HepG2 (cell line): ENCODE results near the gene TIGD6. TPM values are rescaled to one million over a fixed set of nuclear protein-coding genes. Genes with fewer than 3 reads are reported as not detected.
A peak's percentile ranks its signal among the peaks of the same experiment; 100 is the strongest.

Experiments
- BHLHE40 ChIP-seq: IDR thresholded peaks from 2 replicates; pipeline ENCODE4 v1.6.1; 2011; ENCODE audit warnings: low read length, improper control_type of control experiment
- CBFB ChIP-seq: sonication (generic); formaldehyde crosslinking; IDR thresholded peaks from 2 replicates; pipeline ENCODE4 v1.4.0; 2020; ENCODE audit warnings: missing genetic modification reagents
- DNMT1 ChIP-seq: sonication (generic); formaldehyde crosslinking; IDR thresholded peaks from 2 replicates; pipeline ENCODE4 v1.5.1; 2020; ENCODE audit warnings: mild to moderate bottlenecking, missing genetic modification reagents
- FIP1L1 ChIP-seq: fragments of 200-400 bp; formaldehyde crosslinking; IDR thresholded peaks from 2 replicates; pipeline ENCODE4 v1.6.1; 2018; ENCODE audit warnings: low read depth, mild to moderate bottlenecking, low read length, moderate library complexity, borderline replicate concordance; ENCODE audit not compliant: insufficient read depth
- SAFB2 ChIP-seq: sonication (generic); formaldehyde crosslinking; IDR thresholded peaks from 2 replicates; pipeline ENCODE4 v1.5.1; 2020; ENCODE audit warnings: missing genetic modification reagents, low read depth, mild to moderate bottlenecking, borderline replicate concordance
- SMAD1 ChIP-seq: sonication (generic); formaldehyde crosslinking; IDR thresholded peaks from 2 replicates; pipeline ENCODE4 v1.4.0; 2020; ENCODE audit warnings: missing genetic modification reagents, low read depth, mild to moderate bottlenecking, borderline replicate concordance
- ZBTB20 ChIP-seq: sonication (generic); formaldehyde crosslinking; IDR thresholded peaks from 2 replicates; pipeline ENCODE4 v1.8.1; 2023; ENCODE audit warnings: missing genetic modification reagents, low read depth, mild to moderate bottlenecking, borderline replicate concordance
- ZNF33B ChIP-seq: sonication (generic); formaldehyde crosslinking; IDR thresholded peaks from 2 replicates; pipeline ENCODE4 v1.5.1; 2020; ENCODE audit warnings: mild to moderate bottlenecking, missing genetic modification reagents
- ZNF816 ChIP-seq: sonication (generic); formaldehyde crosslinking; IDR thresholded peaks from 2 replicates; pipeline ENCODE4 v1.8.0; 2022; ENCODE audit warnings: missing genetic modification reagents, mild to moderate bottlenecking, borderline replicate concordance
- polyA plus RNA-seq, 8 experiments: library from polyadenylated mRNA; depleted of rRNA in 3 of 8; stranded (reverse) in 7 of 8; unstranded in 1 of 8; fragments of >200 nt; fragmentation: Illumina TruSeq in 4 of 8; extraction: Trizol in 4 of 8; gene quantifications; 2 replicates each; pipeline versions ENCODE4 v1.2.1 to v1.2.3, GENCODE V29; 2011 to 2016; ENCODE audit warnings: low read depth in 4 of 8, missing spikeins in 1 of 8, mixed read lengths in 1 of 8; ENCODE audit not compliant: insufficient read depth in 1 of 8
- total RNA-seq, 5 experiments: library from RNA; depleted of rRNA; stranded (reverse); fragments of >200 nt; fragmentation: Illumina TruSeq; extraction: Trizol; gene quantifications; 2 replicates each; pipeline ENCODE4 v1.2.3, GENCODE V29; 2016; ENCODE audit warnings: low read depth in 1 of 5
- TF ChIP-seq, protein P1 (sequence below): sonication (generic); formaldehyde crosslinking; IDR thresholded peaks from 2 replicates; pipeline ENCODE4 v1.5.0; 2020; ENCODE audit warnings: mild to moderate bottlenecking, missing genetic modification reagents, moderate library complexity
- TF ChIP-seq, protein P2 (sequence below): sonication (generic); formaldehyde crosslinking; IDR thresholded peaks from 2 replicates; pipeline ENCODE4 v1.8.1; 2023; ENCODE audit warnings: missing genetic modification reagents, inconsistent platforms, borderline replicate concordance
- TF ChIP-seq, protein P3 (sequence below): sonication (generic); formaldehyde crosslinking; IDR thresholded peaks from 2 replicates; pipeline ENCODE4 v1.8.1; 2023; ENCODE audit warnings: missing genetic modification reagents, mild to moderate bottlenecking, borderline replicate concordance
- TF ChIP-seq, protein P4 (sequence below): sonication (generic); formaldehyde crosslinking; conservative IDR thresholded peaks from 2 replicates; pipeline ENCODE4 v1.5.0; 2020; ENCODE audit warnings: missing genetic modification reagents
- TF ChIP-seq, protein P5 (sequence below): sonication (generic); formaldehyde crosslinking; IDR thresholded peaks from 2 replicates; pipeline ENCODE4 v1.4.0; 2020; ENCODE audit warnings: missing genetic modification reagents
- TF ChIP-seq, protein P6 (sequence below): IDR thresholded peaks from 2 replicates; pipeline ENCODE4 v1.6.1; 2016
- TF ChIP-seq, protein P7 (sequence below): fragments of 450-650 bp; IDR thresholded peaks from 2 replicates; pipeline ENCODE4 v1.6.1; 2016
- TF ChIP-seq, protein P8 (sequence below): sonication (generic); formaldehyde crosslinking; IDR thresholded peaks from 2 replicates; pipeline ENCODE4 v1.4.0; 2020; ENCODE audit warnings: missing genetic modification reagents

TIGD6 gene
- total and polyA plus RNA-seq, 2 of the 13 experiments (the other 11 are each of a cell fraction or from before 2014, with no cell fraction given), result 2.1 to 2.9 TPM

DNA sequence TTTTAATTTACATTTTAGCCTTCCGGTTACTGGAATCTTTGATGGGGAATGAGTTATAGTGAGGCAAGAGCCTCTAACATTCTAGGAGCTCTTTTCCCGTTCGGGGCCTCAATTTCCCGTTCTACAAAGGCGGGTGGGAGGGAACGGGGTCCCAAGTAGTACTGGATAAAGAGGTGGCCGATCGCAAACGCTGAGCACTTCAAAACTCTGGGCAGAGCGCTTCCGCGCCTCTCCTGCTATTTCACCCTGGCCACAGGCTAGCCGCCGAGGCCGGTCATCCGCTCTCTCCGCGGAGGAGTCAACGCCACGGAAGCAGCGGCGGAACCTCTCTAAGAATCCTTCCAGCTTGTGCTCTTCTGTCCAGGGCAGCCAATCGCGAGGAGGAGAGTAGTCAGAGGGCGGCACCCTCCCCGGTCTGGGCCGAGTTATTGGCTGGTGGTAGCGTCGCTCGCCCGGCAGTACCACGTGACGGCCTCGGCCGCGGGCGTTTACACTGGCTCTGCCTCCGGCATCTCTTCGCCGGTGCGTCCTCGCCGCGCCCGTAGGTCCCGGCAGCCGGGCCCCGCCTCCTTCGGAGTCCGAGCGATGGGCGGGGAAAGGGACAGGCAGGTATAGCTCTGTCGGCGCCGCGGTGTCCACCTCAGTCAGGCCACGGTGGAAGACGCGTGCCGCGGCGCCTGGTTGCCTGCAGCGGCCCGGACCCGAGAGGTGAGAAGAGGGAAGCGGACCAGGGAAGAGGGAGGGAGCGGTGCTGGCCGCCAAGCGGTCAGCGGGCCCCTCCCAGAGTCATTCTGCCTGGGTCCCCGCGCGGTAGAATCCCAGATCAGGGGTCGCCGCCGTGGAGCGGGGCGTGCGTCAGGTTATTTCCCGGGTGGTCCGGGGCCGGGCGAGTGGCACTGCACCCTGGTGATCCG lies 39.9 kb downstream of the TIGD6 start, which contains the start of gene SLC26A2 (continued):
- TF ChIP-seq, protein P1, sequence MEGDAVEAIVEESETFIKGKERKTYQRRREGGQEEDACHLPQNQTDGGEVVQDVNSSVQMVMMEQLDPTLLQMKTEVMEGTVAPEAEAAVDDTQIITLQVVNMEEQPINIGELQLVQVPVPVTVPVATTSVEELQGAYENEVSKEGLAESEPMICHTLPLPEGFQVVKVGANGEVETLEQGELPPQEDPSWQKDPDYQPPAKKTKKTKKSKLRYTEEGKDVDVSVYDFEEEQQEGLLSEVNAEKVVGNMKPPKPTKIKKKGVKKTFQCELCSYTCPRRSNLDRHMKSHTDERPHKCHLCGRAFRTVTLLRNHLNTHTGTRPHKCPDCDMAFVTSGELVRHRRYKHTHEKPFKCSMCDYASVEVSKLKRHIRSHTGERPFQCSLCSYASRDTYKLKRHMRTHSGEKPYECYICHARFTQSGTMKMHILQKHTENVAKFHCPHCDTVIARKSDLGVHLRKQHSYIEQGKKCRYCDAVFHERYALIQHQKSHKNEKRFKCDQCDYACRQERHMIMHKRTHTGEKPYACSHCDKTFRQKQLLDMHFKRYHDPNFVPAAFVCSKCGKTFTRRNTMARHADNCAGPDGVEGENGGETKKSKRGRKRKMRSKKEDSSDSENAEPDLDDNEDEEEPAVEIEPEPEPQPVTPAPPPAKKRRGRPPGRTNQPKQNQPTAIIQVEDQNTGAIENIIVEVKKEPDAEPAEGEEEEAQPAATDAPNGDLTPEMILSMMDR (CRISPR knock-in tag), result peak; percentile 17; the same call in 1 of the 2 replicates
- TF ChIP-seq ZNF33B (CRISPR knock-in tag) (no peak; the same call in 1 of the 2 replicates), BHLHE40 (peak; percentile 58), CBFB (CRISPR knock-in tag) (peak; percentile 9; the same call in 1 of the 2 replicates), DNMT1 (0 out of 2 replicates have a peak, but pooled peaks have one; percentile 23), SMAD1 (CRISPR knock-in tag) (no peak; the same call in 1 of the 2 replicates), ZNF816 (CRISPR knock-in tag) (peak; percentile 63; the same call in 1 of the 2 replicates), FIP1L1 (no peak), SAFB2 (CRISPR knock-in tag) (peak; percentile 28; the same call in 1 of the 2 replicates), ZBTB20 (CRISPR knock-in tag) (peak; percentile 76; the same call in 1 of the 2 replicates)
- TF ChIP-seq, protein P2, sequence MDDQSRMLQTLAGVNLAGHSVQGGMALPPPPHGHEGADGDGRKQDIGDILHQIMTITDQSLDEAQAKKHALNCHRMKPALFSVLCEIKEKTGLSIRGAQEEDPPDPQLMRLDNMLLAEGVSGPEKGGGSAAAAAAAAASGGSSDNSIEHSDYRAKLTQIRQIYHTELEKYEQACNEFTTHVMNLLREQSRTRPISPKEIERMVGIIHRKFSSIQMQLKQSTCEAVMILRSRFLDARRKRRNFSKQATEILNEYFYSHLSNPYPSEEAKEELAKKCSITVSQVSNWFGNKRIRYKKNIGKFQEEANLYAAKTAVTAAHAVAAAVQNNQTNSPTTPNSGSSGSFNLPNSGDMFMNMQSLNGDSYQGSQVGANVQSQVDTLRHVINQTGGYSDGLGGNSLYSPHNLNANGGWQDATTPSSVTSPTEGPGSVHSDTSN (CRISPR knock-in tag), result peak; percentile 96; the same call in 1 of the 2 replicates
- TF ChIP-seq, protein P3, sequence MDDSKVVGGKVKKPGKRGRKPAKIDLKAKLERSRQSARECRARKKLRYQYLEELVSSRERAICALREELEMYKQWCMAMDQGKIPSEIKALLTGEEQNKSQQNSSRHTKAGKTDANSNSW, result no peak
- TF ChIP-seq, protein P4, sequence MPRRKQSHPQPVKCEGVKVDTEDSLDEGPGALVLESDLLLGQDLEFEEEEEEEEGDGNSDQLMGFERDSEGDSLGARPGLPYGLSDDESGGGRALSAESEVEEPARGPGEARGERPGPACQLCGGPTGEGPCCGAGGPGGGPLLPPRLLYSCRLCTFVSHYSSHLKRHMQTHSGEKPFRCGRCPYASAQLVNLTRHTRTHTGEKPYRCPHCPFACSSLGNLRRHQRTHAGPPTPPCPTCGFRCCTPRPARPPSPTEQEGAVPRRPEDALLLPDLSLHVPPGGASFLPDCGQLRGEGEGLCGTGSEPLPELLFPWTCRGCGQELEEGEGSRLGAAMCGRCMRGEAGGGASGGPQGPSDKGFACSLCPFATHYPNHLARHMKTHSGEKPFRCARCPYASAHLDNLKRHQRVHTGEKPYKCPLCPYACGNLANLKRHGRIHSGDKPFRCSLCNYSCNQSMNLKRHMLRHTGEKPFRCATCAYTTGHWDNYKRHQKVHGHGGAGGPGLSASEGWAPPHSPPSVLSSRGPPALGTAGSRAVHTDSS (CRISPR knock-in tag), result no peak
- TF ChIP-seq, protein P5, sequence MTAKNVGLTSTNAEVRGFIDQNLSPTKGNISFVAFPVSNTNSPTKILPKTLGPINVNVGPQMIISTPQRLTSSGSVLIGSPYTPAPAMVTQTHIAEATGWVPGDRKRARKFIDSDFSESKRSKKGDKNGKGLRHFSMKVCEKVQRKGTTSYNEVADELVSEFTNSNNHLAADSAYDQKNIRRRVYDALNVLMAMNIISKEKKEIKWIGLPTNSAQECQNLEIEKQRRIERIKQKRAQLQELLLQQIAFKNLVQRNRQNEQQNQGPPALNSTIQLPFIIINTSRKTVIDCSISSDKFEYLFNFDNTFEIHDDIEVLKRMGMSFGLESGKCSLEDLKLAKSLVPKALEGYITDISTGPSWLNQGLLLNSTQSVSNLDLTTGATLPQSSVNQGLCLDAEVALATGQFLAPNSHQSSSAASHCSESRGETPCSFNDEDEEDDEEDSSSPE (CRISPR knock-in tag), result peak; percentile 54
- TF ChIP-seq, protein P6, sequence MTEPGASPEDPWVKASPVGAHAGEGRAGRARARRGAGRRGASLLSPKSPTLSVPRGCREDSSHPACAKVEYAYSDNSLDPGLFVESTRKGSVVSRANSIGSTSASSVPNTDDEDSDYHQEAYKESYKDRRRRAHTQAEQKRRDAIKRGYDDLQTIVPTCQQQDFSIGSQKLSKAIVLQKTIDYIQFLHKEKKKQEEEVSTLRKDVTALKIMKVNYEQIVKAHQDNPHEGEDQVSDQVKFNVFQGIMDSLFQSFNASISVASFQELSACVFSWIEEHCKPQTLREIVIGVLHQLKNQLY (CRISPR knock-in tag), result no peak; the same call in 1 of the 2 replicates
- TF ChIP-seq, protein P7, sequence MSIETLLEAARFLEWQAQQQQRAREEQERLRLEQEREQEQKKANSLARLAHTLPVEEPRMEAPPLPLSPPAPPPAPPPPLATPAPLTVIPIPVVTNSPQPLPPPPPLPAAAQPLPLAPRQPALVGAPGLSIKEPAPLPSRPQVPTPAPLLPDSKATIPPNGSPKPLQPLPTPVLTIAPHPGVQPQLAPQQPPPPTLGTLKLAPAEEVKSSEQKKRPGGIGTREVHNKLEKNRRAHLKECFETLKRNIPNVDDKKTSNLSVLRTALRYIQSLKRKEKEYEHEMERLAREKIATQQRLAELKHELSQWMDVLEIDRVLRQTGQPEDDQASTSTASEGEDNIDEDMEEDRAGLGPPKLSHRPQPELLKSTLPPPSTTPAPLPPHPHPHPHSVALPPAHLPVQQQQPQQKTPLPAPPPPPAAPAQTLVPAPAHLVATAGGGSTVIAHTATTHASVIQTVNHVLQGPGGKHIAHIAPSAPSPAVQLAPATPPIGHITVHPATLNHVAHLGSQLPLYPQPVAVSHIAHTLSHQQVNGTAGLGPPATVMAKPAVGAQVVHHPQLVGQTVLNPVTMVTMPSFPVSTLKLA, result no peak
- TF ChIP-seq, protein P8, sequence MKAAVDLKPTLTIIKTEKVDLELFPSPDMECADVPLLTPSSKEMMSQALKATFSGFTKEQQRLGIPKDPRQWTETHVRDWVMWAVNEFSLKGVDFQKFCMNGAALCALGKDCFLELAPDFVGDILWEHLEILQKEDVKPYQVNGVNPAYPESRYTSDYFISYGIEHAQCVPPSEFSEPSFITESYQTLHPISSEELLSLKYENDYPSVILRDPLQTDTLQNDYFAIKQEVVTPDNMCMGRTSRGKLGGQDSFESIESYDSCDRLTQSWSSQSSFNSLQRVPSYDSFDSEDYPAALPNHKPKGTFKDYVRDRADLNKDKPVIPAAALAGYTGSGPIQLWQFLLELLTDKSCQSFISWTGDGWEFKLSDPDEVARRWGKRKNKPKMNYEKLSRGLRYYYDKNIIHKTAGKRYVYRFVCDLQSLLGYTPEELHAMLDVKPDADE, result peak; percentile 20; the same call in 1 of the 2 replicates
